ENCODE data around the gene FUS. TPM values are rescaled to one million over a fixed set of nuclear protein-coding genes. Genes with fewer than 3 reads are reported as not detected.
"Not testable (repeated sequence)": the region's sequence is repeated elsewhere in the genome, so short reads cannot be mapped to it uniquely, and the experiment has no call there.

Gene FUS
- total RNA-seq, 3 donors from 2014 or later: 59.0 to 78.3 (median 73.9) TPM

DNA sequence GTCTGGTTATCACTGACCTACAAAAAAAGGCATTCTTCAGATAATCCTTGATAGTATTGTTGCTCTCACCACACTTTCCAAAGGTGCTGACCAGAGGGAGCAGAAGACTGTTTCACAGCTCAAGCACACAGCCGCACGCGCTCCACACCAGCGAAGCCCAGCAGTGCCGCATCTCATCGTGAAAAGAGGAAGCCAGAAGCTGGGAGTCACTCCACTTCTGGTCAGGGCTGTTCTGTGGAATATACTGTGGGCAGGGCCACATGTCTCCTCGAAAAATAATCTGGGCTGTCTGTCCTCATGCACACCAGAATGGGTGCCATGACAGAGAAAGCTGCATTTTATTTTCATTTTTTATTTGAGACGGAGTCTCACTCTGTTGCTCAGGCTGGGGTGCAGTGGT is 22.8 kb upstream of the FUS start:
- no peaks in the 10 kb centered on the region for H3K36me3 ChIP-seq
- no peak overlapping the region for H3K27ac ChIP-seq
- no peaks in the 10 kb centered on the region for H3K4me1 ChIP-seq
- H3K4me3 ChIP-seq: no peak overlapping the region
- H3K27me3 ChIP-seq: no peaks in the 10 kb centered on the region
- no peaks in the 10 kb centered on the region for H3K9me3 ChIP-seq
- DNase-seq (ENCODE audit: low spot score in 2 of 2): no peak
- TF ChIP-seq, protein P1, sequence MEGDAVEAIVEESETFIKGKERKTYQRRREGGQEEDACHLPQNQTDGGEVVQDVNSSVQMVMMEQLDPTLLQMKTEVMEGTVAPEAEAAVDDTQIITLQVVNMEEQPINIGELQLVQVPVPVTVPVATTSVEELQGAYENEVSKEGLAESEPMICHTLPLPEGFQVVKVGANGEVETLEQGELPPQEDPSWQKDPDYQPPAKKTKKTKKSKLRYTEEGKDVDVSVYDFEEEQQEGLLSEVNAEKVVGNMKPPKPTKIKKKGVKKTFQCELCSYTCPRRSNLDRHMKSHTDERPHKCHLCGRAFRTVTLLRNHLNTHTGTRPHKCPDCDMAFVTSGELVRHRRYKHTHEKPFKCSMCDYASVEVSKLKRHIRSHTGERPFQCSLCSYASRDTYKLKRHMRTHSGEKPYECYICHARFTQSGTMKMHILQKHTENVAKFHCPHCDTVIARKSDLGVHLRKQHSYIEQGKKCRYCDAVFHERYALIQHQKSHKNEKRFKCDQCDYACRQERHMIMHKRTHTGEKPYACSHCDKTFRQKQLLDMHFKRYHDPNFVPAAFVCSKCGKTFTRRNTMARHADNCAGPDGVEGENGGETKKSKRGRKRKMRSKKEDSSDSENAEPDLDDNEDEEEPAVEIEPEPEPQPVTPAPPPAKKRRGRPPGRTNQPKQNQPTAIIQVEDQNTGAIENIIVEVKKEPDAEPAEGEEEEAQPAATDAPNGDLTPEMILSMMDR (IDR thresholded peaks at IDR 0.05): no peak
- no peak for TF ChIP-seq POLR2AphosphoS5 (IDR thresholded peaks at IDR 0.05)
- TF ChIP-seq POLR2A (IDR thresholded peaks at IDR 0.05): no peak
- intact Hi-C loops (cut with DNase I; ENCODE audit: low total_unique reads): no loop called here

DNA sequence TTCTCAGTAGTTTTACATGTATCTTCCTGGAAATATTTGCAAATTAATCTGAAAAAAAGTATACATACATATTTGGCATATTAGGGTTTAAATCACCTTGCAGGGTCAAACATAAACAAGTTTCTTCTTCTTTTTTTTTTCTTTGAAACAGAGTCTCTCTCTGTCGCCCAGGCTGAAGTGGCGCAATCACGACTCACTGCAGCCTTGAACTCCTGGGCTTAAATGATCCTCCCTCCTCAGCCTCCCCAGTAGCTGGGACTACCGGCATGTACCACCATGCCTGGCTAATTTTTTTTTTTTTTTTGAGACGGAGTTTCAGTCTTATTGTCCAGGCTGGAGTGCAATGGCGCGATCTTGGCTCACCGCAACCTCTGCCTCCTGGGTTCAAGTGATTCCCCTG is 12.6 kb upstream of the FUS start:
- H3K9me3 ChIP-seq: no peaks in the 10 kb centered on the region
- intact Hi-C loops (cut with DNase I; ENCODE audit: low total_unique reads): no loop called here
- TF ChIP-seq POLR2AphosphoS5 (IDR thresholded peaks at IDR 0.05) (no peak), POLR2A (IDR thresholded peaks at IDR 0.05) (no peak)
- TF ChIP-seq, protein P1 (IDR thresholded peaks at IDR 0.05): no peak
- H3K27me3 ChIP-seq: no peaks in the 10 kb centered on the region
- no peak overlapping the region for H3K27ac ChIP-seq
- no peaks in the 10 kb centered on the region for H3K36me3 ChIP-seq
- H3K4me1 ChIP-seq: no peaks in the 10 kb centered on the region
- DNase-seq (ENCODE audit: low spot score in 2 of 2): no peak
- H3K4me3 ChIP-seq: no peak overlapping the region

DNA sequence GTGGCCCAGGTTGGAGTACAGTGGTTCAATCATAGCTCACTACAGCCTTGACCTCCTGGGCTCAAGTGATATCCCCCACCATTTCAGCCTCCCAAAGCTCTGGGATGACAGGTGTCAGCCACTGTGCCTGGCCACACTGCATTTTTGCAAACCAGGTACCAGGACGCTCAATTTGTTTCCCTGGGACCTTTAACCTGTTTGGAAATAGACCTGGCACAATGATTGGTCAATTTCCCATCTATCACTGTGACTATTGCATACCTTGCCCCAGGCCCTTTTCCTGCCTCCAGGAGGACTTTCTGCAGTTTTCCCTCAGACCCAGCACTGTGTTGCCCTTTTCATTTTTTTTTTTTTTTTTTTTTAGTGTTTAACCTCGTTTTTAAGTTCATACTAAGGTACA is 11.1 kb upstream of the FUS start:
- Histone ChIP-seq H3K27ac (no peak overlapping the region), H3K9me3 (no peaks in the 10 kb centered on the region), H3K27me3 (no peaks in the 10 kb centered on the region), H3K36me3 (no peaks in the 10 kb centered on the region), H3K4me3 (no peak overlapping the region), H3K4me1 (no peaks in the 10 kb centered on the region)
- intact Hi-C loops (cut with DNase I; ENCODE audit: low total_unique reads): no loop called here
- no peak for DNase-seq (ENCODE audit: low spot score in 2 of 2)
- TF ChIP-seq, protein P1 (IDR thresholded peaks at IDR 0.05): no peak
- TF ChIP-seq POLR2A (IDR thresholded peaks at IDR 0.05) (no peak), POLR2AphosphoS5 (IDR thresholded peaks at IDR 0.05) (no peak)

DNA sequence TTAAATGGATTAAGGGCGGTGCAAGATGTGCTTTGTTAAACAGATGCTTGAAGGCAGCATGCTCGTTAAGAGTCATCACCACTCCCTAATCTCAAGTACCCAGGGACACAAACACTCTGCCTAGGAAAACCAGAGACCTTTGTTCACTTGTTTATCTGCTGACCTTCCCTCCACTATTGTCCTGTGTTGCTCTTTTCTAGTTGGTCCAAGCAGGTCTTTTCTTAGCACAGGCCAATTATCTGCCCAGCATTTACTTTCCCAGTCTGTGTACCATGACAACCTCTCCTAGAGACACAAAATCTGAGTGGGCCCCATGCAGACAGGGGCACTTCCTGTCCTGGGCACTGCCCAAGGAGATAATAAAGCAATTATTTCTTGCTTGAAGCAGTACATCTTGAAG is 9.9 kb upstream of the FUS start:
- H3K27me3 ChIP-seq; H3K9me3 ChIP-seq; H3K4me3 ChIP-seq; intact Hi-C loops (cut with DNase I; ENCODE audit: low total_unique reads); H3K27ac ChIP-seq; H3K36me3 ChIP-seq; H3K4me1 ChIP-seq; DNase-seq (ENCODE audit: low spot score in 2 of 2): not testable (repeated sequence)

DNA sequence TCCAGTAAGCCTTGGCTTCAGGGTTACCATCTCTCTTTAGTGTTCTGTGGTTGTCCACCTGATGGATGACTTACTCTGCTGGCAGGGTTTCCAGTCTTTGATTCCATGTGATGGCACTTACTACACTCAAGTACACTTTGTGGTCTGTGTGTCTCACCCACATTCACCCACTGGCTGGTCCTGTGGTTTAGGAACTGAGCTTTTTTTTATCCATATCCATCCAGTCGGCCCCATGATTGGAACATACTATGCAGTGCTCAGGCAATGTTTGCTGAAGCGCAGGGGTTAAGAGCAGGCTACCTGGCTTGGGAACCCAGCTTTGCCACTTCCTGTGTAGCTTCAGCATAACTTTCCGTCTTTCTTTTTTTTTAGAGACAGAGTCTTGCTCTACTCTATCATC is 2.8 kb upstream of the FUS start:
- H3K9me3 ChIP-seq: no peaks in the 10 kb centered on the region
- no peak overlapping the region for H3K4me3 ChIP-seq
- H3K36me3 ChIP-seq: no peaks in the 10 kb centered on the region
- no peak overlapping the region for H3K27ac ChIP-seq
- TF ChIP-seq, protein P1 (IDR thresholded peaks at IDR 0.05): no peak
- TF ChIP-seq POLR2AphosphoS5 (IDR thresholded peaks at IDR 0.05): no peak
- TF ChIP-seq POLR2A (IDR thresholded peaks at IDR 0.05): no peak
- no peaks in the 10 kb centered on the region for H3K27me3 ChIP-seq
- H3K4me1 ChIP-seq: peaks cover 0 to 8% of the 10 kb centered on the region in 2 donors
- no peak for DNase-seq (ENCODE audit: low spot score in 2 of 2)
- intact Hi-C loops (cut with DNase I; ENCODE audit: low total_unique reads): no loop called here

DNA sequence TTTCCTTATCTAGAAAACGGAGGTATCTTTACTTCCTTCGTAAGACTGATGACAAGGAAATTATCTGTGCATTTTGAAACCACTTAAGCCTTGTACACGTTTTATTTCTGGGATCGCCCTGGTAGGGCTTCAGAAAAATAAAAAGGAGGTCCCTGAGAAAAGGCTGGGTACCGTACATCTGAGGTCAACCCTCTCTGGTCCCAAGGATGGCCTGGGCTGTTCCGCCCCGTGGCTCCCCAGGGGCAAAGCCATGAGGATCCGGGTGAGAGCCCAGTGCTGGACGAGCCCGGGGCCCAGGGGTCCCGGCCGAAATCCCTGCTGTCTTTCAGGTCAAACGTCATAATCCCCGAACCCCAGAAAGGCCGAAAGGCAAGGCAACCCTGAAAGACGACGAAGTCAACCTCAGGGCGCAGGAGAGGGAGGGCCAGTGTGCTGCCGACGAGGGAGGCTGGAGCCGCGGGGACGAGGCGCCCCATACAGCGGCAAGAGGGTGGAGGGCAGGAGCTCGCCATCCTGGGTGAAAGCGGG is 656 bp upstream of the FUS start:
- peak overlapping the region; percentile 96 for H3K27ac ChIP-seq
- H3K27me3 ChIP-seq: no peaks in the 10 kb centered on the region
- no peaks in the 10 kb centered on the region for H3K36me3 ChIP-seq
- peak in 1 of 2 donors; percentile 20 for DNase-seq (ENCODE audit: low spot score in 2 of 2)
- H3K9me3 ChIP-seq: no peaks in the 10 kb centered on the region
- H3K4me3 ChIP-seq: peak overlapping the region; percentile 80 to 81 (median 81)
- TF ChIP-seq, protein P1 (IDR thresholded peaks at IDR 0.05): no peak
- TF ChIP-seq POLR2AphosphoS5 (IDR thresholded peaks at IDR 0.05): no peak
- no peak for TF ChIP-seq POLR2A (IDR thresholded peaks at IDR 0.05)
- peaks cover 0 to 16% of the 10 kb centered on the region in 2 donors for H3K4me1 ChIP-seq
- intact Hi-C loops (cut with DNase I; ENCODE audit: low total_unique reads): no loop called here
